Measurements from ENCODE around the gene HNRNPL.
"Not testable (repeated sequence)": the region's sequence is repeated elsewhere in the genome, so short reads cannot be mapped to it uniquely, and the experiment has no call there.

HNRNPL gene

DNA sequence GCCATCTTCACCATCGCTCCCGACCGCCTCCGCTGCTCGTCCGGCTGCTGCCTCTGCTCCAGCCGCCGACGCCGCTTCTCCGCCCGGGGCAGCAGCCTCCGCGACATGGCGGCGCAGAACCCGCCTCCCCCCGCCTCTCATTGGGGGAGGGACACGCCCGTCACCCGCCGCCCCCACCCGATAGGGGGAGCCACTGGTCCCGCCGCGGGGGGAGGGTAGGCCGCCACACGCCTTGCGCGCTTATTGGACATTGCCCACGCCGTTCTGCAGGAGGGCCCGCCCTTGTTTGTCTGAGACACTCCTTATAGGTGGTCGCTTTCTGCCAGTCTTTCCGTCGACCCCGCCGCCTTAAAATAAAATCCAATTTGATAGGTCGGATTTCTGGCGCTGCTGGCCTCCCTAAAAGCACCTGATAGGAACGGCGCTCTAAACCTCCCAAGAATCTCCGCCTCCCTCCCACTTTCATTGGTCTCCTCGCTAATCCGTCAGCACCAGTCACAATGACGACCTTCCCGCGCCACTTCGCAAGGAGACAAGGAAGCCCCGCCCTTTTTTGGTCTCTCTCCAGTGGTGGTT lies at the start of gene HNRNPL:
Gene HNRNPL, minus strand, starts transcription at position 127 of the 576 bp plus-strand sequence. Its CDS starts 20 bp downstream, at position 107.
- peak; percentile 99 for DNase-seq

DNA sequence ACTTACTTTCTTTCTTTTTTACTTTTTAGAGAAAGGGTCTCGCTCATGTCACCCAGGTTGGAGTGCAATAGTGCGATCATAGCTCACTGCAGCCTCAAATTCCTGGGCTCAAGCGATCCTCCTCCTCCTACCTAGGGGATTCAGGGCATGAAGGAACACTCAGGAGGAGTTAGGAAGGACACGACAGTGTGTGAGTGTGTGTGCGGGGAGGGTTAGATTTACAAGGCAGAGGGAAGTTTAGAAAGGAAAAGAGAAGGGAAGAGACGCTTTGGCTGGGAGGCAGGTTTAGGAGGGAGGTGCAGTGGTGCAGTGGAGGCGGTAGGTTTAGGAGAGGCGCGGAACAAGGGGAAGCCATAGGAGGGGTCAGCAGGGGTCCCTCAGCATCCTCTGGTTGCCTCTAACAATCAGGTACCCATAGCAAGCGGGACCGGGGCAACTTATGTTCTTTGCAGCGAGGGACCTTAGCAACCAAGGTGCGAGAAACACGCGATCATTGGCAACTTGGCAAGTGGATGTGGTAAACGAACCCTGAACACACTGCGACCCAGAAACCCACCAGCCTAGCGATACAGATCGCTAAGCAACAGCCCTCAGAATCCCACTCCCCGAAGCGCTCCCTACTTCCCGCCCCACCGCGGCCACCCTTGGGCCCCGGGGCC lies 49.1 kb upstream of the HNRNPL start:
- no peak for DNase-seq

GRCh38 chr19:38894968-38895367 lies 45.2 kb upstream of the HNRNPL start:
- no peak for DNase-seq

DNA sequence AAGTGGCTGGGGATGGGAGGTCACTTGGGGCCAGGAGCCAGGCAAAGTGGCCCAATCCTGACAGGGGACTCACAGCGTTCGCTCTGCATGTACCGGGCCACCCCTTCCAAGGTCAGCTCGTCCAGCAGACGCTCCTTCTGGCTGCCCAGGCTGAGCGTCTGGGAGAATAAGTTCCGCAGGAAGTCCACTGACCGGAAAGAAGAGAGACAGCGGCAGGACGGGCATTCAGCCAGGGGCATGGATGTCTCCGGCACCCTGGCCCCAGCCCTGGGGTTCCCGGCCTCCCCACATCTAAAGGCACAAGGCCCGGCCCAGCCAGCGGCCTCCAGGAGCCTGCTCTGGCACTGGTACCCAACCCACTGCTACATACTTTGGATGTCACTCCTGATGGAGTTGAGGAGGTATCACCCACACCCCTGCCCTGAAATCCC lies 43.6 kb upstream of the HNRNPL start:
- DNase-seq: no peak

GRCh38 chr19:38892841-38893240 lies 43.1 kb upstream of the HNRNPL start:
- no peak for DNase-seq

- no peak for DNase-seq
Observed at GRCh38 chr19:38891771-38892170, 42.0 kb upstream of the HNRNPL start.

DNA sequence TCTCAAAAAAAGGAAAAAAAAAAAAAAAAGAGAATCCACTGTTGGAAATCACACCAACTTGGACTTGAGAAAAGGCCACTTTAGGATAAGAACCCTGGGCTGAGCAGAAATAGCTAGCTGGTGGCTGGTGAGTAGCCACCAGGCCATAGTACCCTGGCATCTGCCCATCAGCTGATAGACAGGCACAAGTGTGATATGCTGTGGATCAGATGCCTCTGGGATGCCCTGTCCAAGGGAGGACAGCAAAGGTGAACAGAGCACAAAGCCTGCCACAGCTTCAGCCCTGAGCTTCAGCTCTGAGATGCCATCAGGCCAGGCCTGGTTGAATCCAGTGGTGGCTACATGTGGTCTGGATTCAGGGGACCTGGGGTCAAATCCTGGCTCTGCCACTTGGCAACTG lies 40.9 kb upstream of the HNRNPL start:
- no peak for DNase-seq

- DNase-seq: no peak
Observed at GRCh38 chr19:38889803-38890202, 40.0 kb upstream of the HNRNPL start.

GRCh38 chr19:38888876-38889275 lies 39.1 kb upstream of the HNRNPL start:
- no peak for DNase-seq

DNA sequence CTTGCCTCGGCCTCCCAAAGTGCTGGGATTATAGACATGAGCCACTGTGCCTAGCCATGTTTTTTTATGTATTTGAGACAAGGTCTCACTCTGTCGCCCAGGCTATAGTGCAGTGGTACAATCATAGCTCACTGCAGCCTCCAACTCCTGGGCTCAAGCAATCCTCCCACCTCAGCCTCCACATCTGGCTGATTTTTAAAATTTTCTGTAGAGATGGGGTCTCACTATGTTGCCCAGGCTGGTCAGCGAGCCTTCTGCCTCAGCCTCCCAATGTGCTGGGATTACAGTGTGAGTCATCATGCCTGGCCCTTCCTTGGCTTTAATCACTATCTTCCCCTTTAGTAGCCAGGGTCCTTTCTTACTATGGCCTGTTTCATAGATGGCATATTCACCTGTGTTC lies 34.9 kb upstream of the HNRNPL start:
- not testable (repeated sequence) for DNase-seq

GRCh38 chr19:38883286-38883685 lies 33.5 kb upstream of the HNRNPL start:
- DNase-seq: no peak

- DNase-seq: no peak
Observed at GRCh38 chr19:38880882-38881609, 31.3 kb upstream of the HNRNPL start.

GRCh38 chr19:38880076-38880881 lies 30.5 kb upstream of the HNRNPL start:
- no peak for DNase-seq

DNA sequence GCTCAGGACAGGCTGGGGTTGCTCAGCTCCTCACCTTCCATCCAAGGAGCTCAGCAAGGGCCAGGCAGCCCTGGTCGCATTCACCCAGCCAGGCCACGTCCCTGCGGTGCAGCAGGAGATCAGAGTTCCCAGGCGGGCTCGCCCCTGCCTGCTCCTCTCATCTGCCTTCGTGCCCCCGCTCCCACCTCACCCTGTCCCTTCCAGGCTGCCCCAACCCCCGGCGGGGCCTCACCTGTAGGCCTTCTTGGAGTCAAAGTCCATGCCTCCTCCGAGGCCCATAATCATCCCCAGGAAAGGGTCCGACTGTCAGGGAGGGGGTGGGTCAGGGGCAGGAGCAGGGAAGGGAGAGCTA lies 29.6 kb upstream of the HNRNPL start:
- DNase-seq: no peak

DNA sequence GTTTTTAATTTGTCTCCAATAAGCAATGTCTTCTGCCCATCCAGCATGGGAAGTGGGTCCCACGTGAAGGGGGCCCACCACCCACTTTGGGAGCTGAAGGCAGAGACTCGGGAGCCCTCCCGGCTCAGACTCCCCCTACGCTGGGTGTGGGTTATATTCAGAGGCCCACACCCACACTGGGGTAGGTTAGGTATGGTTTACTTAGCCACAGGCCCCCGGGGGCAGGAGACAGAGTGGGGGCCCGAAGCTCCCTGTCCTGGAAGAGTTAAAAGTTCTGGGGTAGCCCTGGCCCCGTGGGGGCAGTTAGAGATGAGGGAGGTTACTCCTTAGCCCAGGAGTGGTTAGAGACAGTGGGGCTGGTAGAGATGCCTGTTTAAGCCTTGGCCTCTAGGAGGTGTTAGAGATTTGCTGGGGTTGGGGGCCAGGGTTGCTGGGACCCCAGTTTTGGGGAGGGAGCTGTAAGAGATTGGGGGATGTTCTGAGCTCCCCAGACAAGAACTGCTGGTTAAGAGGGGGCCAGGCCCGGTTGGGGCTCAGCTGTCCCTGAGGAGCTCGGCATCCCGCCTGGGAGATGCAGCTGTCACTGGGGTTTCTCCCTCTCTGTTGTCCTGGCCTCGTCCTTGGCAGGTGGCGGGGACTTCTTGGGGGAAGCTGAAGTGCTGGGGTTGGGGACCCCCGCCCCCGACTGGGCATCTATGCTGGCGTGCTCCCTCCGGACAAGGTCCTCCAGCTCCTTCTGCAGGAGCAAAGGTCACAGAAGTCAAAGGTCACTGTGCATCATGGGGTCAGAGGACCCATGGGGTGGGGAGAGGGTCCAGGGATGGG lies 29.0 kb upstream of the HNRNPL start:
- no peak for DNase-seq

- DNase-seq: peak; percentile 78
Observed at GRCh38 chr19:38877781-38878574, 28.2 kb upstream of the HNRNPL start, which contains the start of gene RINL. RINL (minus strand) TSS chr19:38878275; CDS start chr19:38876742, 1,533 bp downstream.

- DNase-seq: no peak
Observed at GRCh38 chr19:38875656-38876395, 26.0 kb upstream of the HNRNPL start.

DNA sequence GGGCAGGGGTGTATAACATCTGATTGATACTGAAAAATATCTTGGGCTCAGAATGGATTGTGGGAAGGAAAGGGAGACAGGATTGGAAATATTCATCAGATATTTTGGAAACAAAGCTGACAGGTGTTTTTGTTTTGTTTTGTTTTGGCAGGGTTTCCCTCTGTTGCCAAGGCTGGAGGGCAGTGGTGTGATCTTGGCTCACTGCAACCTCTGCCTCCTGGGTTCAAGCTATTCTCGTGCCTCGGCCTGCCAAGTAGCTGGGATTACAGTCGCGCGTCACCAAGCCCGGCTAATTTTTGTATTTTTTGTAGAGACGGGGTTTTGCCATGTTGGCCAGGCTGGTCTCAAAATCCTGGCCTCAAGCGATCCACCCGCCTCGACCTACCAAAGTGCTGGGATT lies 23.6 kb upstream of the HNRNPL start:
- DNase-seq: not testable (repeated sequence)

- no peak for DNase-seq
Observed at GRCh38 chr19:38870612-38871011, 20.8 kb upstream of the HNRNPL start.

DNA sequence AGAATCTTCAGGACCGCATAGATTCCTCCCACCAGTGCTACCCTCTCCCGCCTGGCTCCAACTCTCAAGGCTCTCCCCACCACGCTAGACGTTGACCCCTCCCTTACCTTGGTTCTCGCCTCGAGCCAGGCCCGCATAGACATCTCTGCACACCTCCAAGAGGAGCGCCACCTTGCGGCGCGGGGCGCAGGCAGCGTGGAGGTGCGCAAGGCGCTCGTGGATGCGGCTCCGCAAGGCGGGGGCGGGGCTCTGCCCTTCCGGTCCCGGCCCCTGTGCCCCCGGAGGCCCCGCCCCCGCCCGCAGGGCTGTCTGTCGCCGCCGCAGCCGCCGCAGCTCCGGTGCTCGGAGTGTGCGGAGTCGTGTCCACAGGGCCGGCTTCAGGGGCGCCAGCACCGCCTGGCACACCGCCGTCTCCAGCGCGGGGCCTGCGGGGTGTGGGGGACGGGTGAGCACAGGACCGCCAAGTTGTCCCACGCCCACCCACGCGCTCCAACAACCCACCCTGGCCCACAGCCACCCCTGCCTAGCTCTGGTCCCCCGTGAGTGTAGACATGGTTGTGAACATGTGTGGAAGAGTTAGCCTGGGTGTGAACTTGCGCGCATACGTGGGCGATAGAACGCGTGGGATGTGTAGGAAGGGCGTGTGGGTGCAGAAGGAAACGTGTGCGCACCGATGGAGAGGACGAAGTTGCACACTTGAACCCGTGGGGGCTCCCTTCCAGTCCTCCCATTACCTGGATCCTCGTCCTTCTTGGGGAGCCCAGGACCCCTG lies 20.2 kb upstream of the HNRNPL start:
- DNase-seq: peak; percentile 95

Data from activated CD4-positive, alpha-beta T cell treated with anti-CD3 and anti-CD28 coated beads for 48 hours (primary cell).